Measurements from ENCODE around the gene PCDH9. TPM values are rescaled to one million over a fixed set of nuclear protein-coding genes. Genes with fewer than 3 reads are reported as not detected.

Gene PCDH9
- total RNA-seq, 1 experiment from 2014 or later = 4.2 TPM

DNA sequence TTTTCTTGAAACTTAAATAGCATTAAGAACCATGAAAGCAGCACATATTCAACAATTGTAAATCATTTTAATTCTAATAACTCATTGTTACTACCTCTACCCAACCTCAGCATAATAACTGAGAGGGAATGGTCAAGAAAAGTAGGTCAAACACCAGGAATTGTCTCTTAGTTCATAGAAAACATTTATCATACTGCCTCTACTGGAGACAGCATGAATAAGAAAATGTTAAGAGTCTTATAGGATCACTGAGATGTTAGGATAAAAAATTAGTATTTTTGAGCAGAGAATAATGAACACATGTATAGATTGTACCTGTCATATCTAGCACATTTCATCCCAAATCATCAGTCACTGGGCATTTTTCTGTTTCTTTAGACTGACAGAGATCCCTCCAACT is 515.3 kb downstream of the PCDH9 start:
- in situ Hi-C loops (cut with HindIII; ENCODE audit: low pct_unique_long_range_greater_than_20kb, low sequenced_read_pairs) (no loop called here), intact Hi-C loops (cut with micrococcal nuclease; ENCODE audit: unreplicated experiment) (no loop called here)
- no peak for DNase-seq (ENCODE audit: low read depth, low spot score)
- Histone ChIP-seq H3K9me3 (ENCODE audit: control insufficient read depth, insufficient read depth, low read depth, low read length) (no peaks in the 10 kb centered on the region), H3K27ac (ENCODE audit: low read length) (no peak overlapping the region), H3K36me3 (ENCODE audit: control insufficient read depth, insufficient read depth, low read length) (no peaks in the 10 kb centered on the region), H3K27me3 (ENCODE audit: control insufficient read depth, insufficient read depth, low read length) (no peaks in the 10 kb centered on the region), H3K4me3 (ENCODE audit: low read depth in 2 of 2, low read length in 2 of 2) (no peak overlapping the region), H3K4me1 (ENCODE audit: control insufficient read depth, insufficient read depth, low read length) (no peaks in the 10 kb centered on the region)
- POLR2A ChIA-PET = no interaction called here
- ATAC-seq = no peak
- CTCF ChIA-PET = no interaction called here
- TF ChIP-seq TCF7L2 (IDR thresholded peaks at IDR 0.05; ENCODE audit: low read depth, low read length) (no peak), SIN3A (IDR thresholded peaks at IDR 0.05; ENCODE audit: borderline replicate concordance, insufficient read depth, low read depth, low read length) (no peak), POLR2AphosphoS5 (IDR thresholded peaks at IDR 0.05; ENCODE audit: low read depth, low read length) (no peak)
- TF ChIP-seq, protein P1, sequence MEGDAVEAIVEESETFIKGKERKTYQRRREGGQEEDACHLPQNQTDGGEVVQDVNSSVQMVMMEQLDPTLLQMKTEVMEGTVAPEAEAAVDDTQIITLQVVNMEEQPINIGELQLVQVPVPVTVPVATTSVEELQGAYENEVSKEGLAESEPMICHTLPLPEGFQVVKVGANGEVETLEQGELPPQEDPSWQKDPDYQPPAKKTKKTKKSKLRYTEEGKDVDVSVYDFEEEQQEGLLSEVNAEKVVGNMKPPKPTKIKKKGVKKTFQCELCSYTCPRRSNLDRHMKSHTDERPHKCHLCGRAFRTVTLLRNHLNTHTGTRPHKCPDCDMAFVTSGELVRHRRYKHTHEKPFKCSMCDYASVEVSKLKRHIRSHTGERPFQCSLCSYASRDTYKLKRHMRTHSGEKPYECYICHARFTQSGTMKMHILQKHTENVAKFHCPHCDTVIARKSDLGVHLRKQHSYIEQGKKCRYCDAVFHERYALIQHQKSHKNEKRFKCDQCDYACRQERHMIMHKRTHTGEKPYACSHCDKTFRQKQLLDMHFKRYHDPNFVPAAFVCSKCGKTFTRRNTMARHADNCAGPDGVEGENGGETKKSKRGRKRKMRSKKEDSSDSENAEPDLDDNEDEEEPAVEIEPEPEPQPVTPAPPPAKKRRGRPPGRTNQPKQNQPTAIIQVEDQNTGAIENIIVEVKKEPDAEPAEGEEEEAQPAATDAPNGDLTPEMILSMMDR (IDR thresholded peaks at IDR 0.05) = peak; percentile 22; the same call in 1 of the 2 replicates
- TF ChIP-seq, protein P2, sequence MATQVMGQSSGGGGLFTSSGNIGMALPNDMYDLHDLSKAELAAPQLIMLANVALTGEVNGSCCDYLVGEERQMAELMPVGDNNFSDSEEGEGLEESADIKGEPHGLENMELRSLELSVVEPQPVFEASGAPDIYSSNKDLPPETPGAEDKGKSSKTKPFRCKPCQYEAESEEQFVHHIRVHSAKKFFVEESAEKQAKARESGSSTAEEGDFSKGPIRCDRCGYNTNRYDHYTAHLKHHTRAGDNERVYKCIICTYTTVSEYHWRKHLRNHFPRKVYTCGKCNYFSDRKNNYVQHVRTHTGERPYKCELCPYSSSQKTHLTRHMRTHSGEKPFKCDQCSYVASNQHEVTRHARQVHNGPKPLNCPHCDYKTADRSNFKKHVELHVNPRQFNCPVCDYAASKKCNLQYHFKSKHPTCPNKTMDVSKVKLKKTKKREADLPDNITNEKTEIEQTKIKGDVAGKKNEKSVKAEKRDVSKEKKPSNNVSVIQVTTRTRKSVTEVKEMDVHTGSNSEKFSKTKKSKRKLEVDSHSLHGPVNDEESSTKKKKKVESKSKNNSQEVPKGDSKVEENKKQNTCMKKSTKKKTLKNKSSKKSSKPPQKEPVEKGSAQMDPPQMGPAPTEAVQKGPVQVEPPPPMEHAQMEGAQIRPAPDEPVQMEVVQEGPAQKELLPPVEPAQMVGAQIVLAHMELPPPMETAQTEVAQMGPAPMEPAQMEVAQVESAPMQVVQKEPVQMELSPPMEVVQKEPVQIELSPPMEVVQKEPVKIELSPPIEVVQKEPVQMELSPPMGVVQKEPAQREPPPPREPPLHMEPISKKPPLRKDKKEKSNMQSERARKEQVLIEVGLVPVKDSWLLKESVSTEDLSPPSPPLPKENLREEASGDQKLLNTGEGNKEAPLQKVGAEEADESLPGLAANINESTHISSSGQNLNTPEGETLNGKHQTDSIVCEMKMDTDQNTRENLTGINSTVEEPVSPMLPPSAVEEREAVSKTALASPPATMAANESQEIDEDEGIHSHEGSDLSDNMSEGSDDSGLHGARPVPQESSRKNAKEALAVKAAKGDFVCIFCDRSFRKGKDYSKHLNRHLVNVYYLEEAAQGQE (IDR thresholded peaks at IDR 0.05; ENCODE audit: insufficient read depth in 1 of 2, low read depth in 2 of 2, low read length in 1 of 2) = no peak
- BruUV-seq (replicated peaks) = no TSS peak

DNA sequence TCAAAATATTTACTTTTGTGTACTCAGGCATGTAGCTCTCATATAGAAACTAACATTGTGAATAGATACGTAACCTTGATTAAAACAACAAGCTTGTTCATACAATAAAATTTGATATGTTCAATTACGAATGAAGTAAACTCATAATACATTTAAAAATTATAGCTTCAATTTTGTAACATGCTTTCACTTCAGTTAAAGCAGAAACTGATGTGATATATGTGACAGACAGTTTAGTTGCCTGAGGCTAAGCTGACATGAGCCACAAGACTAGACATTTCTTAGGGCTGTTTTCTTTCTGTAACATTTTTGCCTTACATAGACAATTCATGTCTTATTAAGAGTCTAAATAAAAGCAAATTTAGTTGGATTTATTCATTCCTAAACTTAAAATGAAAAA is 526.0 kb downstream of the PCDH9 start:
- H3K27ac ChIP-seq (ENCODE audit: low read length) = no peak overlapping the region
- no peak for DNase-seq (ENCODE audit: low read depth, low spot score)
- no peaks in the 10 kb centered on the region for H3K9me3 ChIP-seq (ENCODE audit: control insufficient read depth, insufficient read depth, low read depth, low read length)
- intact Hi-C loops (cut with micrococcal nuclease; ENCODE audit: unreplicated experiment) (no loop called here), in situ Hi-C loops (cut with HindIII; ENCODE audit: low pct_unique_long_range_greater_than_20kb, low sequenced_read_pairs) (no loop called here)
- ATAC-seq = no peak
- H3K27me3 ChIP-seq (ENCODE audit: control insufficient read depth, insufficient read depth, low read length) = no peaks in the 10 kb centered on the region
- POLR2A ChIA-PET = no interaction called here
- H3K36me3 ChIP-seq (ENCODE audit: control insufficient read depth, insufficient read depth, low read length) = no peaks in the 10 kb centered on the region
- TF ChIP-seq, protein P2 (IDR thresholded peaks at IDR 0.05; ENCODE audit: insufficient read depth in 1 of 2, low read depth in 2 of 2, low read length in 1 of 2) = no peak
- TF ChIP-seq SIN3A (IDR thresholded peaks at IDR 0.05; ENCODE audit: borderline replicate concordance, insufficient read depth, low read depth, low read length) = no peak
- TF ChIP-seq, protein P1 (IDR thresholded peaks at IDR 0.05) = no peak
- TF ChIP-seq TCF7L2 (IDR thresholded peaks at IDR 0.05; ENCODE audit: low read depth, low read length) = no peak
- no peak for TF ChIP-seq POLR2AphosphoS5 (IDR thresholded peaks at IDR 0.05; ENCODE audit: low read depth, low read length)
- BruUV-seq (replicated peaks) = no TSS peak
- H3K4me1 ChIP-seq (ENCODE audit: control insufficient read depth, insufficient read depth, low read length) = no peaks in the 10 kb centered on the region
- H3K4me3 ChIP-seq (ENCODE audit: low read depth in 2 of 2, low read length in 2 of 2) = no peak overlapping the region
- CTCF ChIA-PET = no interaction called here
